H1 (cell line): ENCODE measurements around the gene BABAM2. TPM values are rescaled to one million over a fixed set of nuclear protein-coding genes. Genes with fewer than 3 reads are reported as not detected.

Source experiments
- CEBPB ChIP-seq: IDR thresholded peaks from 2 replicates; pipeline ENCODE4 v1.6.1; 2012; ENCODE audit warnings: low read depth, low read length
- SP2 ChIP-seq: IDR thresholded peaks from 2 replicates; pipeline ENCODE4 v1.6.1; 2012; ENCODE audit warnings: mild to moderate bottlenecking, low read length, inconsistent platforms
- SUZ12 ChIP-seq: fragments of 200-600 bp; sonication (generic); IDR thresholded peaks from 2 replicates; pipeline ENCODE4 v1.6.1; 2012; ENCODE audit warnings: mild to moderate bottlenecking, inconsistent platforms, low read length, moderate library complexity, mixed read lengths
- polyA plus RNA-seq, 7 experiments: library from polyadenylated mRNA; depleted of rRNA in 3 of 7; stranded (reverse) in 5 of 7; unstranded in 2 of 7; fragments of >200 nt in 5 of 7; fragments of 200-250 nt in 2 of 7; gene quantifications; 1 replicate in 5 of 7; 2 replicates in 1 of 7; 4 replicates in 1 of 7; pipeline versions ENCODE4 v1.2.1 to v1.2.3, GENCODE V29; 2011 to 2013; ENCODE audit warnings: missing spikeins in 2 of 7, mixed read lengths in 2 of 7
- total RNA-seq: library from RNA; stranded (reverse); fragmentation: NEBNext Ultra II Directional; extraction: Animal tissue kit (Norgen Biotek cat#: 25700); gene quantifications from 2 replicates; pipeline ENCODE4 v1.2.1, GENCODE V29; 2021

The BABAM2 gene
- total and polyA plus RNA-seq, 2 of the 8 experiments (the other 6 are each of a cell fraction or from before 2014, with no cell fraction given): 15.8 to 20.9 TPM

DNA sequence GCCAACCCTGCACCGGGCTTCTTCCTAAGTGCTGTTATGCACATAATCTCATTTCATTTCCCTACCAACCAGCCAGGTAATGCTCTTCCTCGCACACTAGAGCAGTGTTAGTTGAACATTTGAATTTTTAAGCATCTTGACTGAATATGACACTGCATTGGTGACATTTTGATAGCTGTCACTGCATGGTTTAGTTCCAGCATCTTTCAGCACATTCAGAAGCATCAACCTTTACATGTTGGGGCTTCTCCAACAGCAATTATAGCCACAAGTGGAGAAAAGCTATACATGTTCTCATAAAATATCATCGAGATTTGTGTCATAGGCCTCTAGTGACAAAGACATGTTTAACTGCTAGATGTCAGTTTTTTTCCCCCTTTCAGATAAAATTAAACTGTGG, 272.0 kb downstream of the BABAM2 start (continued):
- no peak for TF ChIP-seq SP2
- no peak for TF ChIP-seq CEBPB
- TF ChIP-seq SUZ12: no peak
- TF ChIP-seq, all 59 proteins: peak for 0
